Gastroesophageal sphincter (tissue), 3 donors: ENCODE results near the gene CHAMP1.

Experiments
- POLR2AphosphoS5 ChIP-seq: sonication (generic); formaldehyde crosslinking; IDR thresholded peaks from one replicate; pipeline ENCODE4 v1.6.1; 2017; ENCODE audit warnings: antibody characterized with exemption
- TF ChIP-seq, protein P1 (sequence below), 4 experiments: fragments of 200-600 bp in 2 of 4; fragments of 450-650 bp in 2 of 4; sonication (generic) in 1 of 4; IDR thresholded peaks; one replicate each; pipeline ENCODE4 v1.5.1; 2017 to 2019; ENCODE audit warnings: antibody characterized with exemption in 4 of 4, mild to moderate bottlenecking in 2 of 4, moderate library complexity in 2 of 4

DNA sequence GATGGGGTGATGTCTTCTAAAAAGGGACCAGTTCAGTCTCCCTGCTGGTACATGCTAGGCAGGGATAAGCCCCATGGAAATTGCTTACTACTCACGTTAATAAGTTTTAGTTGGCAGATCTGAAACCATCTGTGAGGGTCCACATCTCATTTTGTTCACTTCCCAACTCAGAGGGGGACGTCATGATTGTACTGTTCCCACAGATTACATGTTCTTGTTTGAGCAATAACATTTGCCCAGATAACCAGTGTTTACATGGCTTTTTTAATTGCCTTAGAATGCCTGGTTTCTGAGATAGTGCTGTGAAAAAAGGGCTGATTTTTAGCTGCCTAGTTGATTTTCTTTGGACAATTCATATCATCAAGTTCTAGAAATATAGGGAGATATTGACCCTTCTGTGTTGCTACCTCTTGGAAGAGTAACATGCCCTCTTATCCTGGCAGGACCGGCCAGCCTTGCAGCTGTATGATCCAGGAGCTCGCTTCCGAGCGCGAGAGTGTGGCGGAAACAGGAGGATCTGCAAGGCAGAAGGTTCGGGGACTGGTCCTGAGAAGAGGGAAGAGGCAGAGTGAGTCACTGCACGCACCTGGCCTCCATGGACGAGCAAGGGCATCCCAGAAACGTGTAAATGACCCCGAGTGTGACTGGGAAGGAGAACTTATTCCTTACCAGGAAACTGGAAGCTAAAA, 9.8 kb upstream of the CHAMP1 start:
- TF ChIP-seq POLR2AphosphoS5 = no peak
- TF ChIP-seq, protein P1, sequence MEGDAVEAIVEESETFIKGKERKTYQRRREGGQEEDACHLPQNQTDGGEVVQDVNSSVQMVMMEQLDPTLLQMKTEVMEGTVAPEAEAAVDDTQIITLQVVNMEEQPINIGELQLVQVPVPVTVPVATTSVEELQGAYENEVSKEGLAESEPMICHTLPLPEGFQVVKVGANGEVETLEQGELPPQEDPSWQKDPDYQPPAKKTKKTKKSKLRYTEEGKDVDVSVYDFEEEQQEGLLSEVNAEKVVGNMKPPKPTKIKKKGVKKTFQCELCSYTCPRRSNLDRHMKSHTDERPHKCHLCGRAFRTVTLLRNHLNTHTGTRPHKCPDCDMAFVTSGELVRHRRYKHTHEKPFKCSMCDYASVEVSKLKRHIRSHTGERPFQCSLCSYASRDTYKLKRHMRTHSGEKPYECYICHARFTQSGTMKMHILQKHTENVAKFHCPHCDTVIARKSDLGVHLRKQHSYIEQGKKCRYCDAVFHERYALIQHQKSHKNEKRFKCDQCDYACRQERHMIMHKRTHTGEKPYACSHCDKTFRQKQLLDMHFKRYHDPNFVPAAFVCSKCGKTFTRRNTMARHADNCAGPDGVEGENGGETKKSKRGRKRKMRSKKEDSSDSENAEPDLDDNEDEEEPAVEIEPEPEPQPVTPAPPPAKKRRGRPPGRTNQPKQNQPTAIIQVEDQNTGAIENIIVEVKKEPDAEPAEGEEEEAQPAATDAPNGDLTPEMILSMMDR (IDR thresholded peaks at IDR 0.05) = no peak
